Measurements from ENCODE around the gene SNX2. TPM values are rescaled to one million over a fixed set of nuclear protein-coding genes. Genes with fewer than 3 reads are reported as not detected.

Gene SNX2
- total RNA-seq, 1 experiment from 2014 or later = 49.1 TPM

Other genes with a start within 250 kb of the SNX2 start
- 16.9 and 17.4 TPM in 2 replicates for gene SNX24, start 70.5 kb downstream of the SNX2 start, total RNA-seq (2014; rRNA removed)